Stimulated activated CD8-positive, alpha-beta memory T cell treated with anti-CD3 and anti-CD28 coated beads, Interleukin-15, amount 100 ng/mL, for 4 hours (primary cell): ENCODE results near the gene ZMIZ1.

Experiments used
- DNase-seq, 2 donors: peaks; one replicate each; pipeline ENCODE4 v3.0.0-alpha.2; 2020; ENCODE audit warnings: low read depth in 2 of 2

The ZMIZ1 gene

DNA sequence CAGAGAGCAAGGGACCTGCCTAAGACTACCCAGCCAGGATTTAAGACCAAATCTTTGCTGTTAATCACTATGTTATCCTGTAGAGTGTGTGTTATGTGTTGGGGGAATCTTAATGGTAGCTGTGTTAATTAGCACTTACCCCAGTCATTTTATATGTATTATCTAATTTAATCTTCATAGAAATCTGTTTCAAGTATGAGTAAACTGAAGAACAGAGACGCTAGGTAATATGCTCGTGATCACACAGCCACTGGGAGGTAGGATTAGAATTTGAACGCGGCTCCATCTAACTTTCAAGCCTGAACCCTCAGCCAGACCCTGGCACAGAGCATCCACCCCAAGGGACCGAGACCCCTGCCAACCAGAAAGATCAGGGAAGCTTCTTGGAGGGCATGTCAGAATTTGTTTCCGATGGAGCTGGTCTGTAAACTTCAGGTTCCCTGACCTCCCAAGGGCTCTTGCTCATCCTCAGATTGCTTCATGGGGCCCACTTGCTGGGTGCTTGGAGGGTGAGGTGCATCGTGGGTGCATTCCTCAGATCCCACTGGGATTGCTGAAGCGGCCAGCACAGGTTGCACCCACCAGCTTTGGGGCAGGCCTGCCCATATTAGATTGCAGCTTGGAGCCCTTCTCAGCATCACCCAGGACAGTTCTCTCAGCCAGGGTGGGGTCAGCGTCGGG, 105.0 kb downstream of the ZMIZ1 start:
- no peak for DNase-seq

DNA sequence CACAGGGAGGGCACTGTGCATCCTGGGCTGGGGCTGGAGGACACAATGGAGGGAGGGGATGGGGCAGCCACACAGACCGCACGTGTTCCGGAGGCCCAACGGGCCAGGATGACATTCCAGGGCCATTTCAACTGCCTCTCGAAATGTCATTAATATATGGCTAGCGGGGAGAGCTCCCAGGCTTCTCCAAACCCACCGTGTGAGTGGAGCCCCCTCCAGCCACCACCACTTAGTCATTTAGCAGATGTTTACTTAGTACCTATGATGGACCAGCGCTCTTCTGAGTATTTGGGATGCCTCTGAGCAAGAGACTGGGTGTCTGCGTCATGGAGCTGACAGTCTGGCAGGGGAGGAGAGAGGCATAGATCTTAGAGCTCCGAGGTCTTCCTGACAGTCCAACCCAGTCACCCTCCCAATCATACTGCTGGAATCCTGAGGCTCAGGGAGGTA, 107.3 kb downstream of the ZMIZ1 start:
- no peak for DNase-seq

DNA sequence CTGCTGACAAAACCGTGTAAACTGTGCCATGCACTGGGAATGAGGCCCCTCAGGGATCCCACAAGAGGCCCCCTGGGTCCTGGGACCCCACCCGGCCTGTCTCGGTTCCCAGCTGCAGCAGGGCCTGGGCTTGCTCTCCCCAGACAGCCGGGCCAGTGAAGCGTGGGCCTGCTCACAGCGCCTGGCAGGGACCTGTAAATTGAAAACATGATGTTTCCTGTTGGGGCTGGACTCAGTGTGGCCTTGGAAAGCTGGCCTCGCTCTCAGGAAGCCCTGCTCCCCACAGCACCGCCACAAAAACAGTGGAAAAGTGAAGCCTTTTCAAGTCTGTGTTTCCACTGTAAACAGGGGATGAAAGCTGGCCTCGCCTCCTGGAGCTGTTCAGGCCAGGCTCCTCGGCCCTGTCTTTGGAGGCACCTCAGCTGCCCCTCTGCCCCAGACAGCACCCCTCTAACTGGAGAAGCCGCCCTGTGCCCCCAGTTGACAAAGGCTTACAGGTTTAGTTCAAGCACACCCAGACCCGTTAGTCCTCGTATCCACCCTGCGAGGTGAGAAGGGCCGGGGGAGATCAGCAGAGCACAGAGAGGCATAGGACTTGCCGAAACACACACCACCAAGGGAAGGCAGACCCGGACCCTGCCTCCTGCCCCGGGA, 108.3 kb downstream of the ZMIZ1 start:
- no peak for DNase-seq

DNA sequence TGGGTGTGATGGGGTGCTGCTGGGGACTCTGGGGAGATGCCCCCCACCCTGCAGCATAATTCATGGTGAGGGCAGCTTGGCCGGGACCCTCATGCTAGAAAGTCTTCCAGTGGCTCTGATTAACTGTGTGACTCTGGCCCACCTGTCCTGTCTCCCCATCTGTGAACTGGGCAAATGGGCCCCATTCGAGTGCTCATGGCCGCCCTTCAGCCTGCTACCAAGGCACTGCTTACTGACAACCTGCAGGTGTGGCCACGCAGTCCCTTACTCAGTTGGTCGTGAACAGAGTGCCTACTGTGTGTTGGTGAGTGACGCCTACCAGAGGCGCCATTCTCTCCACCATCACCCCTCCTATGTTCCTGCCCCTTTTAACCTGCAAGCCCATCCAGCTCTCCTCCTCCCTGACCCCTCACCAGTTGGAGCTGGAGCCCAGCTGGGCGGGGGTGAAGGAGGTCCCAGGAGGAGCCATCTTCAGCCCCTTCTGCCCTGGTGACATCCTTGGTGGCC, 109.4 kb downstream of the ZMIZ1 start:
- DNase-seq = no peak

DNA sequence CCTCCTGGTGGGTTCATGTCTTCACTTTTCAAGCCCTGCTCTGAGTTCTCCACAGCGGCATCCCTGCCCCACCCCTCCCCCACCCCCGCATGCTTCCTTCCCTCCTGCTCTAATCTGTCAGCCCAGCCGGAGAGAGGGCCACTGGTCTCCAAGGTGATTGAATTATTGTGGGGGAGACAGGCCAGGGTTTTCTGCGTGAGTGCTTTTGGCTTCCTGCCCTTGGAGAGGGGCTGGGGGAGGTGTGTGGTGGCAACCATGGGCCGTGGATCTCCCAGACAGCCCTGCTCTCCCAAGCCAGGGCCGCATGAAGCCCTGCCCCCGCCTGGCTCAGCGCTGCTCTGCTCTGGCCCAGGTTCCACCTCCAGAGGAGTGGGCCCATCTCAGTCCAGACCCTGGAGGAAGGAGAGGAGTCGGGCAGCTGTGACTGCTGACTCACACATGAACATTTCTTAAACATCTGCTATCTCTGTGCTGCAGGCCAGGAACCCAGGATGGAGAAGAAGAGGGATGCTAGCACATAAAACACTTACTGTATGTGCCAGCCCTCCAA, 109.9 kb downstream of the ZMIZ1 start:
- DNase-seq = no peak

DNA sequence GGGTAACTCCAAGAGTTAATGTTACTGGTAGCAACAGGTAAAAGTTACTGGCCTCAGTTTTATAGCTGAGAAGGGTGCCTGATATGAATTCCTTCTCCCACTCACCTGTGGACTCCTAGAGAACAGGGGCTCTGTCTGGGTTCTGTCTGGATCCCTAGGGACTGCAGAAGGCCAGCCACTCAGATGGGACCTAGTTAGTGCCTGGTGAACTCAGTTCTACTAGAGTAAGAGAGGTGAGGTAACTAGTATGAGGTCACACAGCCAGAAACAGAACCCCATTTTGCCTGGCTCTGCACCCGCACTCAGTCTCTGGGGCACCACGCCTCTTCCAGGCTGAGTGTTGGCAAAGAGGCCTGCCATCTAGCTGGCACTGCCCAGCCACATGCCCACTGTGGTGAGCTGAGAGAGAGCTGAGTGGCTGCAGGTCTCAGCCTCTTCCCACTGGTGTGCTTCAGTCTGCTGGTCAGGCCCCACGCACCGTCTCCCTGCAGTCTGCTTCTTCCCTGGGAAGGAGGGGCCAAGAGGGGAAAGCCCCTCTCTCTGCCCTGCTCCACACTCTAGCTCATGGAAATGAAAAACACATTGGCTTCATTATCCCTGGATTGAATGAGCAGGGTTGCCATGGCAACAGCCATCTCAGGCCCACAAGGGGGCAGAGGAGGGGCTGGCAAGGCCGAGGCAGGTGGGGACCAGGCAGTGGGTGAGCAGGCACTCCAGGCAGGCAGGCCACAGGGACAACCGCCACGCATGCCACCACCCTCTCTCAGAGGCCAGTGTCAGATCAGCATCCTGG, 110.6 kb downstream of the ZMIZ1 start:
- DNase-seq = no peak

DNA sequence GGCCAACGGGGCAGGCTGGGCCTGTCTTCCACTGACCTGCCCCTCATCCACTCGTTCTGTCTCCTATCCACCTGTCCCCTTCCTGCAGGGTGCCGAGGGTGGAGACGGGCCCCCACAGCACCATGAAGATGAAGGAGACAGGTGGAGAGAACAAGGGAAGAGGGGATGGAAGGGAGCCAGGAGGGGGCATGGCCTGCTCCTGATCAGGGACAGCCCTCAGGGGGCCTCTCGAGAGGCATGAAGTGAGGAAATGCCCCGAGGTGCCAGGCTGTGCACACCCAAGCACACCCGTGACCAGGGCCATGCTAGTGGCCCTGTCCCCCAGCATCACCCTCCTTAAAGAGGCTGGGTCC, 111.2 kb downstream of the ZMIZ1 start:
- no peak for DNase-seq

DNA sequence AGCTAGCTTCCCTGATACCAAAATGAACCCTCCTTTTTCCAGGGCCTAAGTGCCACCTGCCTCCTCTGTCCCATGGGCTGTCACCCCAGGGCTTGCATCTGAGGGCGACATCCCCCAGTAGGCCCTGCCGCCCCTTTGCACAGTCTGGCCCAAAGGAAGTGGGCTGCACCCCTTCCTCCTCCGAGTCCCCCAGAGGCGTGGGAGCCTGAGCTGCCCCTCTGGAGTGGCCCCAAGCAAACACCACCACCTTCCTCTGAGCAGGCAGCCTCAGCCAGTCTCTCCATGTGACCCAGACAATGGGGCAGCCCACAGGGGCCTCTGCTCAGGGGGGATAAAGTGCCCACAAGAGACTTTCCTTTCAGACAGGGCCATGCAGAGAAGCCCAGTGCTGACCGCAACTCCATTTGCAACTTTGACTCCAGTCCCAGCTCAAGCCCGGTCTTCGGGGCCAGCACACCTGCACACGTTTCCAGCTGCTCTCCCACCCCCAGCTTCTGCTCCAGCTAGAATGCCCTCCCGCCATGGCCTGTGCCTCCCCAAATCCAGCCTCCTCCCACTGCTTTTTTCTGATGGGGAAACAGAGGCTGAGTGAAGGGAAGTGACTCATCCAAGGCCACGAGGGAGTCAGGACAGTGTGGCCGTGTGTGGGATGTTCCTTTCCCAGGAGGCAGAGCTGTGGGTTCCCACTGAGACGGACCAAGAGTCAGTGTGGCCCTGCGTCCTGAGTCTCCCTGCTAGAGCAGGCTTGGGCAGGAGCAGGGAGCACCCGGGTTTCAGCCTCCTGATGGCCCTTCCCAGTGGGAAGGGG, 111.9 kb downstream of the ZMIZ1 start:
- DNase-seq = no peak

DNA sequence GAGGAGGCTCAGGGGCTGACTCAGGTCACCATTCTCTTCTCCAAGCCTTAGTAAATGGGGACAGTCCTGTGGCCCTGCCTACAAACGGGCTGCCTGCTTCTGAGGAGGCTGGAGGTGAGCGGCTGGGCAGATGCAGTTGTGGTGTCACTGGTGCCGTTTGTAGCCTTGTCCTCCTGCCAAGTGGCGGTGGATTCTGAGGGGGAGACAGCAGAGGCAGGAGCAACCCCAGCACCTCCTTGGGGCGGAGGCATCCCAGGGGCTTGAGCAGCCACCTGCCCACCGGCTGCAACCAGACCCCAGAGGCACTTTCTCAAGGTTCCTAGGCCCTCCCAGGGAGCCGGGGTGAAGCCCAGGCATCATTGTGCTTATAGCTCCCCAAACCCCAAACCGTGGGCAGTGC, 112.5 kb downstream of the ZMIZ1 start:
- DNase-seq = no peak

DNA sequence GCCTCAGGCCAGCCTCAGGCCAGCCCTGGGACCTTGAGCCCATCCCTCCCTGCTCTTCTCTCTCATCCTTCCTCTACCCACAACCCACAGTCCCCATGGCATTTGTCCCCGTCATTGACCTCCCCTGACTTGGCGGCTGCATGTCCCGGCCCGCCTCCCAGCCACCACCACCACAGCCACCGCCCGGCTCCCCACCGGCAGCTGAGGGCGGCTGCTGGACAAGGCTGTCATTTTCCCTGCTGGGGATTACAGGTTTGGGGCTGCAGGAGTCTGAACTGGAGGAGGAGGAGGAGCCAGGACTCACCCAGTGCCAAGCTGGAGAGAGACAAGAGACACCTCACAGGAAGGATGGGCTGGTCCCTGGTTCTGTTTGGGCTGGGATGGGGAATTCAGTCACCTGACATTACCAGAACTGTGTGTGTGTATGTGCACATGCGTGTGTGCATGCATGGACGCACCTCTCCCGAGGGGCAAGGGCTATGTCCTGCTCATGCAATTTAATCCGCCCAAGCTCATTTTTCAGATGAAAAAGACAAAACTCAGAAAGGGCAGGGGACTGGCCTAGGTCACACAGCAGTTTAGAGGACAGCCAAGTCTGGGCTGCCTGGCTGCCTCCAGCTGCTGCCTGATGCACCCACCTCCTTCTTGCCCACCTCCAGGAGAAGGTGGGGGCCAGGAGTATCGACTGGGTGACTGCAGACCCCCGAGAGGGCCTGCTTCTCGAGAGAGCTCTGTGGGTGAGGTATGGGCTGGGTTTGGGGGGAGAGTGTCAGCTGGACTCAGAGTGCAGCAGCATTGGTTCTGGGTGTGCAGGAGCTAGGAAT, 113.1 kb downstream of the ZMIZ1 start:
- no peak for DNase-seq

DNA sequence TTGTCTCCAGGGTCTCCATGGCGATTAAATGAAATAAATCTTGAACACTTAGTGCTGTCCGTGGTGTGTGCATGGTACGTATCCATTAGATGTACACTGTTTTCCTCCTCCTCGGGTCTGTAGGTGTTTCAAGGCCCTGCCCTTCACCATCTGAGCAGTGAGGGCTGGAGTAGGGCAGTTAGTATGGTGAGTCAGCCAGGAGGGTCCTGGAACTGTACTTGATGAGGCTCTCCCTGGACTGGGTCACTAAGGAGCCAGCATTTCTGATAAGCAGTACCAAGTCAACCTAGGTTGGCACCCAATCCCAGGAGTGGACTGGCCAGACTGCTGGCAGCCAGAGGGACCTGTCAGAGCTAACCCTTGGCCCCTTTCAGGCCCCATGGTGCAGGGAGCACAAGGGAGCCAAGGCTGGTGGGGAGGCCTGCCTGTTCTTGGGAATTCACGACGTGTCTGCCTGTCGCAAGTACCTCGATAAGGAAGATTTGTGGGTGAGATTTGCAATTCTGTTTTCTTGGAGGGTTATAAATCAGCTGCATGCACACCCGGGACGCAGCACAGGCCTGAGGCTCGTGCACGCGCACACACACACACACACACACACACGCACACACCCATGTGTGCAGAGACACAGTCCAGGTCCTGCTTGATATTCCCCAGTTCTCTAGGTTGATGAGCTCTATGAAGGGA, 114.2 kb downstream of the ZMIZ1 start:
- no peak for DNase-seq

DNA sequence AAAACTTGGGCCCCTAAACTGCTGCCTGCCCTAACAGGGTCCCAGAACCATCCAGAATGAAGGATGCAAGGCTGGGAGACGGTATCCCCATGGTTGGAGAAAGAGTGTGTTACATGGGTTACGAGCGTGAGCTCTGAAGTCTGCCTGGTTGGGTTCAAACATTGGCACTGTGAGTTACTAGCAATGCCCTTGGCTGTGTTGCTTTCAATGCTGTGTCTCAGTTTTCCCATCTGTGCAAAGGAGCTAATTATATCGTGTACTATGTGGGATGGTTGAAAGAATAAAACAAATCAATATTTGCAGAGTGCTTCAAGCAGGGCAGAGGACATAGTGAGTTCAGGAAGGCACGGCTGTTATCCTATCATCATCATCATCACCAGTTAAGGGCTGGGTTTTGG, 114.7 kb downstream of the ZMIZ1 start:
- no peak for DNase-seq

DNA sequence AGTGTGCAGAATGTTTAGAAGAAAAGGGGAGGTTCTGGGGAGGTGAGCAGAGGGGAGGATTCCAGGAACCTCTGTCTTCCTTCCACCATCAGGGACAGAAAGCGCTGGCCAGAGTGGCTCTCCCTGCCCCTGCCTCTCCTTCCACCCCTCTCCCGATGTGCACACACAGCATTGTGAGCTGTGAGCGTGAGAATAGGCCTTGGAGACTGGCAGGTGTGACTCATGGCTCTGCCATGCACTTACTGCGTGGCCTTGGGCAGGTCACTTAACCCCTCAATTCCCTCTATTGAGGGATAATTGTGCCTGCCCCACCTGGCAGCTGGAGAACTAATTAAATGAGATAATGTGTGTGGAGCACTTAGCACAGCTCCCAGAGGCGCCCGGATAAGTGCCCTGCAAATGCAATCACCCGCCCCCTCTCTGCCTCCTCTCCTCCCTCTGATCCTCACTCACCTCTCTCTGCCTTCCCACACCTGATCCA, 115.4 kb downstream of the ZMIZ1 start:
- no peak for DNase-seq

DNA sequence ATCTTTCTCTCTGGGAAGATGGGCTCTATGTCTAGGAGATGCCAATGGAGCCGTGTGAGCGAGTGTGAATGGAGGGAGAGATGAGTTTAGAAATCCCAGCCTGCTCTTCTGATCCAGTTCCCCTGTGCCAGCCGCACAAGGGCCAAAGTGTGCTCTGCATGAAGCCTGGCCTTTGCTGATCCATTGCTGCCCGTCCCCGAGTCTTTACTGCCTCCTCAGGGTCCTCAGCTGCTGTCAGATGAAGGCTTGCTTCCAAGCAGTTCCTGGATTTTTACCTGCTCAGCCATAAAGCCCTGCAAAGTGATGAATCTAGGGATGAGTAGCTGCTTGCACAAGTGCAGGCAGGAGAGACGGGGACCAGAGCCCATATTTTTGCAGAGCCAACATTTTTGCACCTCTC, 115.9 kb downstream of the ZMIZ1 start:
- no peak for DNase-seq

DNA sequence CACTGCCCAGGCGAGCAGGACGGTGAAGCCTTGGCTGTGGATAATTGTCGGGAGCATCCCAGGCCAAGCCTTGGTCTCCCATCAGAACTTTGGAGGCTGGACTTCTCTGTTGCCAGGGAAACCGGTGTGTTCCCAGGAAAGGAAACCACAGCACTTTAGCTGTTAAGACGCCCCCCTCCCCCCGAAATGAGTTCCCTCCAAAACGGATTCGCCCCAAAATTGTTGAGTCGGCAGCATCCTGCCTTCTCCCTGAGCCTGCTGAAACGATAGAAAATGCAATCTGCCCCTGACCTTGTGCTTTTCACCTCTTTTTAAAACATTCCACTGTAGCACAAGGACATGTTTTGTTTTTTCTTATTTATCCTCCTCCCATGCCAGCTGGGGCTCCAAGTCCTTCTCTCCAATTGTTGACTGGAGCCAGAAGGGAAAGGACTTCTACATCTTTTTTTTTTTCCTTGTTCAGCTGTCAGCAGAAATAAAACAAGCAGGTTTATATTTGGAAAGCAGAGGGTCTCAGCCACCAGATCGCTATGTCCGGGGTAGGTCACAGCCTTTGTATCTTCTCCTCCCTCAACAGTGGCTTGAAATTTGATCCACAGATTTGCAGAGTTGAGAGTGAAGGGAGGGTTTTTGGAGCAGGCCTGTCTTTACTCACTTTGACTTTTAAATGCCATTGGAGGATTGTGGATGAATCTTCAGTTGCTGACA, 116.5 kb downstream of the ZMIZ1 start:
- DNase-seq = no peak

DNA sequence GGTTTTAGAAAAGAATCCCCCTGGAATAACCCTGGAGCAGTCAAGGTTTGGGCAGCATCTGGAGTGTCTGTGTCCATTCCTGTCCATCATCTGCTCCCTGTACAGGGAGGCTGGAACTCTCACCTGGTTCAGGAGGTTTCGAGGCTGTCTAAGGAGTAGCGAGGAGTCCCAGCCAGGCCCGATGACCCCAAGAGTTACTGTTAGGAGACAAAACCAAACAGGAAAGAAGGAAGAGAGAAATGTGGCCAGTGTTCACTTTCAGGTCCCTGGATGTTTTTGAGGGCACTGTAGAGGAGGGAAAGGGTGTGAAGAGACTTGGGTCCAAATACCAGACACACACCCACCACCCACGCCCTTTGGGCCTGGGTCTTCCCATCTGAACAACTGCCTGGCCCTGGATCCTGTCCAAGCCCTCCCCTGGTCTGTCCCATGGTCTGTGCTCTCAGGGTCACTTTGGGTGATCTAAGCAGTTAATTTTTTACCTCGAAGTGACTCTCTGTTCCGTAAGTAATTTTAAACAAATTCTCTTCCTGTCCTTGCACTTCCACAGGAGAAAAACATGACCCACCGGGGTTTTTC, 117.1 kb downstream of the ZMIZ1 start:
- no peak for DNase-seq

DNA sequence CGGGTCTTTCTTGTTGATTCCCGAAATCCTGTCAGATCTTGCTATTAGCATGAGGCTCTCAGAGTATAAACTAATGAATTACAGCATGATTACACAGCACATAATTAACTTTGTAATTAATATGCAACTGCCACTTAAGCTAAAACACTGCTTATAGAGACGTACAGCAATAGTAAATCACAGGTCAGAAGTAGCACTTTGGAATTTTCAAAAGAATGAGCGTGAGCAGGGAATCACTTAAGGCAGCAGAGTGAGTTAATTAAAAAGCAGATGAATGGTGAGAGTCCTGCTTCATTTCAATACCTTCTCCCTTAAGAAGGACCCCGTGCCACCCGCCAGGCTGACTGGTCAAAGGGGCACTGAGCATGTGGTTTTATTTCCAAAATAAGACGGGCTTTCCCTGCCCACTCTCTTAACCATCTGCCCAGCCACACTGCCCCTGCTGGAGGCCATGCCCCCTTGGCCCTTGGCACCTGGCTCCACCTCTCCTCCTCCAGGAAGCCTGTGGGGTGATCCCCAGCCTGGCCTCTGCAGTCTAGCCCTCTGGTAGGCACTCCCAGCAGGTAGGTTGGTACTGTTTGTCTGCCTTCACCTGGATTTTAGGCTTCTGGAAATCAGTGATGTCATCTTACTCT, 117.8 kb downstream of the ZMIZ1 start:
- DNase-seq = no peak

DNA sequence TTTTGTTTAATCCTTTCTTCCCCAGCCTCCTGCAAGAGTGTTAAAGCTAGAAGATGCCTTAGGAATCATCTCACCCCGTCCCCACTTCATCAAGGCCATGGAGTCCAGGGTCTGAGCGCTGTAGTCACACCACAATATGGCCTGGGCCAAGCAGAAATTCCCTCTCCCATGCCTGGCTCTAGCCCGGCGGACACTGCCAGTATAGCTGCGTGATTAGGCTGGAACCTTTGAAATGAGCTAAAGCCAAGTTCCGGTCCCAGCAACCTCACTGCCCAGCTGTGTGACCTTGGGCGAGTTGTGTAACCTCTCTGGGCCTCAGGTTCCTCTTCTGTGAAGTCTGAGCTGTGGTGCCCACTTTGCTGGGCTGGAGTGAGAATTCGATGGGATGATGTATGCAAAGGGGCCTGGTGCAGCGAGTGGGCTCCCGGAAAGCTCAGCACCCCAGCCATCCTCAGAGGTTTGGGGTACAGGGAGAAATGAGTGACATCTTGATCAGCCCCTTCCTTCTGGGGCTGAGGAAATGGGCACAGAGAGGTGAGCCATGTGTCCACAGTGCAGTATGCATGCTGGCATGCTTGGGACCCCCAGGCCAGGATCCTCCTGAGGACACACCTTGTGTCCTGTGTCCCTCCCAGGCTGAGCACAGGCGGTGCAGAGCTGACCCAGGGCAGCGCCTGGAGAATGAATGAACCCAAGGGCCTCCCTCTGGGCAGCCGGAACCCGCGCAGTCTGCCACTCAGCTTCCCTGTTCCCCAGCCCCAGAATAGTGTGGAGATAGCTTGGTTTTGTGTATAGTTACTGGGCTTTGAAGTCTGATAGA, 118.6 kb downstream of the ZMIZ1 start:
- no peak for DNase-seq
